IMR-90 (cell line): ENCODE measurements around the gene SIPA1L3. TPM values are rescaled to one million over a fixed set of nuclear protein-coding genes. Genes with fewer than 3 reads are reported as not detected.

Source experiments
- ATAC-seq: fragments of 200-7000 bp; cut with Tn5 transposase; 2 replicates; pipeline ENCODE4 v1.9.1; 2020; ENCODE audit warnings: low read depth, mild to moderate bottlenecking, moderate library complexity
- BruUV-seq: library from RNA; stranded (reverse); fragments of 400-500 nt; replicated peaks from 2 replicates; lab custom pipeline; 2021; lab: Mats Ljungman, UMichigan
- CTCF ChIA-PET: fragments of 300-600 bp; formaldehyde crosslinking; extraction: SDS; loops from one replicate; lab custom pipeline; 2021; ENCODE audit warnings: antibody characterized with exemption; lab: Yijun Ruan, JAX
- POLR2A ChIA-PET: fragments of 300-600 bp; sonication (Branson Sonifier 250); formaldehyde crosslinking; loops from one replicate; lab custom pipeline; 2022; ENCODE audit warnings: antibody characterized with exemption; ENCODE audit not compliant: unreplicated experiment; lab: Charles Lee
- DNase-seq: peaks from one replicate; pipeline ENCODE4 v3.0.0; 2013
- H2AFZ ChIP-seq: replicated peaks from 2 replicates; pipeline ENCODE3; 2013; ENCODE audit warnings: low read length, mild to moderate bottlenecking; ENCODE audit not compliant: poor library complexity
- H2AK5ac ChIP-seq: 2 replicates; pipeline ENCODE4 v1.6.1; 2013; ENCODE audit warnings: low read depth, low read length, inconsistent platforms
- H2AK9ac ChIP-seq: replicated peaks from 2 replicates; pipeline ENCODE3; 2013; ENCODE audit warnings: mild to moderate bottlenecking, low read depth, low read length, moderate library complexity; ENCODE audit not compliant: poor library complexity
- H2BK120ac ChIP-seq: 2 replicates; pipeline ENCODE4 v1.6.1; 2013; ENCODE audit warnings: low read depth, low read length, inconsistent platforms
- H2BK15ac ChIP-seq: 3 replicates; pipeline ENCODE4 v1.6.1; 2013; ENCODE audit warnings: low read depth, low read length, inconsistent platforms
- H2BK20ac ChIP-seq: 2 replicates; pipeline ENCODE4 v1.6.1; 2013; ENCODE audit warnings: low read depth, mild to moderate bottlenecking, inconsistent platforms, low read length, moderate library complexity
- H2BK5ac ChIP-seq: 2 replicates; pipeline ENCODE4 v1.6.1; 2013; ENCODE audit warnings: mild to moderate bottlenecking, low read depth, low read length, inconsistent platforms; ENCODE audit not compliant: poor library complexity, severe bottlenecking
- H3K14ac ChIP-seq: replicated peaks from 2 replicates; pipeline ENCODE4 v1.6.1; 2013; ENCODE audit warnings: low read depth, low read length, inconsistent platforms
- H3K18ac ChIP-seq: 2 replicates; pipeline ENCODE4 v1.6.1; 2013; ENCODE audit warnings: low read depth, low read length, control low read depth
- H3K23ac ChIP-seq: 2 replicates; pipeline ENCODE4 v1.6.1; 2013; ENCODE audit warnings: low read depth, low read length, inconsistent platforms
- H3K27ac ChIP-seq: 2 replicates; pipeline ENCODE4 v1.5.1; 2013; ENCODE audit warnings: mild to moderate bottlenecking, control low read depth, low read length; ENCODE audit not compliant: insufficient read depth
- H3K27me3 ChIP-seq: 2 replicates; pipeline ENCODE4 v1.6.1; 2013; ENCODE audit warnings: low read length; ENCODE audit not compliant: control insufficient read depth, insufficient read depth
- H3K36me3 ChIP-seq: 2 replicates; pipeline ENCODE4 v1.6.1; 2013; ENCODE audit warnings: low read length, mixed read lengths; ENCODE audit not compliant: control insufficient read depth, insufficient read depth
- H3K4ac ChIP-seq: 2 replicates; pipeline ENCODE4 v1.6.1; 2013; ENCODE audit warnings: low read depth, low read length, inconsistent platforms
- H3K4me1 ChIP-seq: 2 replicates; pipeline ENCODE4 v1.6.1; 2013; ENCODE audit warnings: low read length, mixed read lengths; ENCODE audit not compliant: control insufficient read depth, insufficient read depth
- H3K4me2 ChIP-seq: 2 replicates; pipeline ENCODE4 v1.6.1; 2013; ENCODE audit warnings: low read depth, mild to moderate bottlenecking, control low read depth, low read length, moderate library complexity
- H3K4me3 ChIP-seq: 2 replicates; pipeline ENCODE4 v1.5.1; 2013; ENCODE audit warnings: low read depth, mild to moderate bottlenecking, control low read depth, low read length, moderate library complexity; ENCODE audit not compliant: insufficient read depth
- H3K56ac ChIP-seq: 2 replicates; pipeline ENCODE4 v1.6.1; 2013; ENCODE audit warnings: low read length, inconsistent platforms; ENCODE audit not compliant: insufficient read depth; ENCODE audit errors: extremely low read depth
- H3K79me1 ChIP-seq, 2 experiments: 2 replicates each; pipeline ENCODE4 v1.6.1; 2013; ENCODE audit warnings: low read length in 2 of 2, inconsistent platforms in 1 of 2, low read depth in 1 of 2
- H3K9ac ChIP-seq: 2 replicates; pipeline ENCODE4 v1.6.1; 2013; ENCODE audit warnings: low read depth, low read length, control low read depth
- H3K9me1 ChIP-seq: 2 replicates; pipeline ENCODE4 v1.6.1; 2013; ENCODE audit warnings: low read length, inconsistent platforms; ENCODE audit not compliant: insufficient read depth
- H3K9me3 ChIP-seq: 2 replicates; pipeline ENCODE4 v1.6.1; 2013; ENCODE audit warnings: low read length; ENCODE audit not compliant: control insufficient read depth, insufficient read depth
- H4K20me1 ChIP-seq: 2 replicates; pipeline ENCODE4 v1.6.1; 2013; ENCODE audit warnings: low read length, inconsistent platforms; ENCODE audit not compliant: insufficient read depth
- H4K5ac ChIP-seq: 2 replicates; pipeline ENCODE4 v1.6.1; 2013; ENCODE audit warnings: mild to moderate bottlenecking, low read depth, low read length, control low read depth
- H4K8ac ChIP-seq, 2 experiments: 2 replicates each; pipeline ENCODE4 v1.6.1; 2013; ENCODE audit warnings: low read depth in 2 of 2, low read length in 2 of 2, control low read depth in 1 of 2, inconsistent platforms in 1 of 2
- H4K91ac ChIP-seq: 2 replicates; pipeline ENCODE4 v1.6.1; 2013; ENCODE audit warnings: low read depth, low read length, inconsistent platforms; ENCODE audit not compliant: insufficient read depth
- BHLHE40 ChIP-seq: fragments of 150-350 bp; IDR thresholded peaks from 2 replicates; pipeline ENCODE4 v1.6.1; 2016; ENCODE audit warnings: mild to moderate bottlenecking, low read depth, low read length
- CEBPB ChIP-seq: IDR thresholded peaks from 2 replicates; pipeline ENCODE4 v1.6.1; 2012; ENCODE audit warnings: low read depth, low read length, improper control_type of control experiment
- CHD1 ChIP-seq: IDR thresholded peaks from 2 replicates; pipeline ENCODE4 v1.6.1; 2012; ENCODE audit warnings: low read depth, low read length, improper control_type of control experiment
- CTCF ChIP-seq: conservative IDR thresholded peaks from 2 replicates; pipeline ENCODE4 v1.5.1; 2012; ENCODE audit warnings: mild to moderate bottlenecking, low read depth, low read length, improper control_type of control experiment
- FOS ChIP-seq: fragments of 150-350 bp; IDR thresholded peaks from 2 replicates; pipeline ENCODE4 v1.6.1; 2016; ENCODE audit warnings: low read depth, low read length
- MAFK ChIP-seq: IDR thresholded peaks from 2 replicates; pipeline ENCODE4 v1.6.1; 2012; ENCODE audit warnings: low read depth, low read length, improper control_type of control experiment
- MAZ ChIP-seq: IDR thresholded peaks from 2 replicates; pipeline ENCODE4 v1.6.1; 2012; ENCODE audit warnings: low read depth, mild to moderate bottlenecking, low read length, improper control_type of control experiment, moderate library complexity, borderline replicate concordance
- MXI1 ChIP-seq: IDR thresholded peaks from 2 replicates; pipeline ENCODE4 v1.6.1; 2012; ENCODE audit warnings: low read depth, mild to moderate bottlenecking, low read length, moderate library complexity, borderline replicate concordance
- NFE2L2 ChIP-seq: fragments of 150-350 bp; IDR thresholded peaks from 2 replicates; pipeline ENCODE4 v1.6.1; 2016; ENCODE audit warnings: low read depth, mild to moderate bottlenecking, low read length
- POLR2A ChIP-seq: IDR thresholded peaks from 2 replicates; pipeline ENCODE4 v1.6.1; 2012; ENCODE audit warnings: mild to moderate bottlenecking, low read depth, low read length
- RAD21 ChIP-seq: IDR thresholded peaks from 2 replicates; pipeline ENCODE4 v1.6.1; 2012; ENCODE audit warnings: low read length, improper control_type of control experiment
- RCOR1 ChIP-seq: IDR thresholded peaks from 2 replicates; pipeline ENCODE4 v1.6.1; 2012; ENCODE audit warnings: mild to moderate bottlenecking, low read length, improper control_type of control experiment; ENCODE audit not compliant: insufficient replicate concordance
- RFX5 ChIP-seq: IDR thresholded peaks from 2 replicates; pipeline ENCODE4 v1.8.0; 2012; ENCODE audit warnings: low read depth, mild to moderate bottlenecking, low read length, moderate library complexity
- SMC3 ChIP-seq: fragments of 150-350 bp; IDR thresholded peaks from 2 replicates; pipeline ENCODE4 v1.6.1; 2016; ENCODE audit warnings: low read depth, mild to moderate bottlenecking, antibody characterized with exemption, low read length, moderate library complexity
- USF2 ChIP-seq: fragments of 150-350 bp; IDR thresholded peaks from 2 replicates; pipeline ENCODE4 v1.6.1; 2017; ENCODE audit warnings: mild to moderate bottlenecking, antibody characterized with exemption, low read length, low read depth
- WGBS, 2 experiments: methylation state at CpG; one replicate each; pipeline versions ENCODE4 v1.1.5 to v1.1.7; 2013; ENCODE audit warnings: missing lambda C conversion rate in 2 of 2; ENCODE audit not compliant: insufficient read length in 1 of 2; ENCODE audit errors: extremely low coverage in 2 of 2; 5-methylcytosine and 5-hydroxymethylcytosine counted together
- dilution Hi-C: fragments of 300-500 bp; cut with HindIII; formaldehyde crosslinking; loops from one replicate; pipeline ENCODE4 v1.14.3; 2018; ENCODE audit warnings: low sequenced_read_pairs; ENCODE audit not compliant: unreplicated experiment
- in situ Hi-C: fragments of 300-500 bp; cut with MboI; formaldehyde crosslinking; loops from 3 replicates; pipeline ENCODE4 v1.14.3; 2019; ENCODE audit warnings: low sequenced_read_pairs, inconsistent platforms, mixed read lengths
- intact Hi-C: fragments of 100-400 bp; cut with micrococcal nuclease; formaldehyde crosslinking; loops from 2 replicates; pipeline ENCODE4 v1.10.0; 2022
- polyA plus RNA-seq, 3 experiments: library from polyadenylated mRNA; depleted of rRNA; stranded (reverse); fragments of >200 nt; gene quantifications; 2 replicates each; pipeline ENCODE4 v1.2.3, GENCODE V29; 2012; ENCODE audit warnings: low replicate concordance in 1 of 3
- total RNA-seq: library from RNA; depleted of rRNA; stranded (reverse); fragments of >200 nt; gene quantifications from 2 replicates; pipeline ENCODE4 v1.2.3, GENCODE V29; 2012

Gene SIPA1L3
- total and polyA plus RNA-seq, 2 of the 4 experiments (the other 2 are of a cell fraction) = 4.1 to 9.4 TPM

- TF ChIP-seq USF2 = no peak
Measured at GRCh38 chr19:38084196-38084595, 177.2 kb downstream of the SIPA1L3 start (continued).

GRCh38 chr19:38089440-38089839, 182.4 kb downstream of the SIPA1L3 start:
- ATAC-seq = no peak
- ChIA-PET POLR2A (no interaction called here), CTCF (no interaction called here)
- peak overlapping the region in 1 of 2 experiments; percentile 58; a peak in 1 of 4 replicates for H4K8ac ChIP-seq
- no peak overlapping the region for H2AK9ac ChIP-seq
- peaks cover 18% of the 10 kb centered on the region for H3K36me3 ChIP-seq
- no peak for DNase-seq
- H3K79me1 ChIP-seq = peaks cover 15 to 64% of the 10 kb centered on the region in 2 experiments
- no peak overlapping the region for H3K18ac ChIP-seq
- no peaks in the 10 kb centered on the region for H3K4me1 ChIP-seq
- H3K4me3 ChIP-seq = no peak overlapping the region
- no peak overlapping the region for H3K14ac ChIP-seq
- no CpG with 5 or more reads among the region's 1 CpG for WGBS, 2 experiments
- no peak overlapping the region for H2AFZ ChIP-seq
- H3K23ac ChIP-seq = no peak overlapping the region
- H2BK15ac ChIP-seq = no peak overlapping the region
- no TSS peak for BruUV-seq
- H4K20me1 ChIP-seq = no peaks in the 10 kb centered on the region
- H3K4me2 ChIP-seq = no peak overlapping the region
- H2BK120ac ChIP-seq = no peak overlapping the region
- H3K9ac ChIP-seq = no peak overlapping the region
- no peak overlapping the region for H3K56ac ChIP-seq
- dilution Hi-C loops (no loop called here), in situ Hi-C loops (no loop called here), intact Hi-C loops (no loop called here)
- peaks cover 6% of the 10 kb centered on the region; the same call in 1 of the 2 replicates for H3K9me1 ChIP-seq
- H3K27me3 ChIP-seq = no peaks in the 10 kb centered on the region
- H4K5ac ChIP-seq = no peak overlapping the region
- H2AK5ac ChIP-seq = no peak overlapping the region
- no peaks in the 10 kb centered on the region for H3K9me3 ChIP-seq
- no peak overlapping the region for H3K4ac ChIP-seq
- no peak overlapping the region for H3K27ac ChIP-seq
- H4K91ac ChIP-seq = no peak overlapping the region
- H2BK5ac ChIP-seq = no peak overlapping the region
- no peak overlapping the region for H2BK20ac ChIP-seq
- TF ChIP-seq SMC3 = no peak
- no peak for TF ChIP-seq CTCF
- no peak for TF ChIP-seq RFX5
- no peak for TF ChIP-seq POLR2A
- TF ChIP-seq FOS = no peak
- TF ChIP-seq MAFK = no peak
- TF ChIP-seq CHD1 = no peak
- no peak for TF ChIP-seq NFE2L2
- no peak for TF ChIP-seq RAD21
- no peak for TF ChIP-seq MXI1
- TF ChIP-seq CEBPB = no peak
- TF ChIP-seq BHLHE40 = no peak
- TF ChIP-seq USF2 = no peak
- no peak for TF ChIP-seq RCOR1
- TF ChIP-seq MAZ = no peak
